ENCODE results near the gene GTF2H3. TPM values are rescaled to one million over a fixed set of nuclear protein-coding genes. Genes with fewer than 3 reads are reported as not detected.

Gene GTF2H3
- total RNA-seq, 1 donor from 2014 or later, result 14.6 TPM

- H3K9me3 ChIP-seq (ENCODE audit: control insufficient read depth in 3 of 3, low read length in 3 of 3), result no peaks in the 10 kb centered on the region
- H3K27ac ChIP-seq (ENCODE audit: low read depth, low read length), result no peak overlapping the region
- H3K9ac ChIP-seq (ENCODE audit: low read depth in 1 of 3, low read length in 3 of 3), result no peak overlapping the region
- no peaks in the 10 kb centered on the region for H3K27me3 ChIP-seq (ENCODE audit: control insufficient read depth in 3 of 3, insufficient read depth in 3 of 3, low read length in 3 of 3)
- no peaks in the 10 kb centered on the region for H3K4me1 ChIP-seq (ENCODE audit: control insufficient read depth in 3 of 3, insufficient read depth in 3 of 3, low read length in 3 of 3)
- H3K36me3 ChIP-seq (ENCODE audit: control insufficient read depth in 3 of 3, insufficient read depth in 3 of 3, low read length in 3 of 3), result peaks cover 9 to 30% (median 16%) of the 10 kb centered on the region in 3 donors
- H3K4me3 ChIP-seq (ENCODE audit: low read length in 3 of 3), result no peak overlapping the region
Observed at GRCh38 chr12:123643911-123644310, 10.3 kb downstream of the GTF2H3 start.

- H3K36me3 ChIP-seq (ENCODE audit: control insufficient read depth in 3 of 3, insufficient read depth in 3 of 3, low read length in 3 of 3), result peaks cover 13 to 41% (median 18%) of the 10 kb centered on the region in 3 donors
- H3K27me3 ChIP-seq (ENCODE audit: control insufficient read depth in 3 of 3, insufficient read depth in 3 of 3, low read length in 3 of 3), result no peaks in the 10 kb centered on the region
- H3K27ac ChIP-seq (ENCODE audit: low read depth, low read length), result no peak overlapping the region
- H3K4me3 ChIP-seq (ENCODE audit: low read length in 3 of 3), result no peak overlapping the region
- H3K9ac ChIP-seq (ENCODE audit: low read depth in 1 of 3, low read length in 3 of 3), result no peak overlapping the region
- no peaks in the 10 kb centered on the region for H3K9me3 ChIP-seq (ENCODE audit: control insufficient read depth in 3 of 3, low read length in 3 of 3)
- no peaks in the 10 kb centered on the region for H3K4me1 ChIP-seq (ENCODE audit: control insufficient read depth in 3 of 3, insufficient read depth in 3 of 3, low read length in 3 of 3)
Observed at GRCh38 chr12:123645380-123645779, 11.8 kb downstream of the GTF2H3 start.

GRCh38 chr12:123645878-123646277 is 12.2 kb downstream of the GTF2H3 start:
- Histone ChIP-seq H3K4me1 (ENCODE audit: control insufficient read depth in 3 of 3, insufficient read depth in 3 of 3, low read length in 3 of 3) (no peaks in the 10 kb centered on the region), H3K9ac (ENCODE audit: low read depth in 1 of 3, low read length in 3 of 3) (no peak overlapping the region), H3K36me3 (ENCODE audit: control insufficient read depth in 3 of 3, insufficient read depth in 3 of 3, low read length in 3 of 3) (peaks cover 17 to 41% (median 18%) of the 10 kb centered on the region in 3 donors), H3K9me3 (ENCODE audit: control insufficient read depth in 3 of 3, low read length in 3 of 3) (no peaks in the 10 kb centered on the region), H3K27me3 (ENCODE audit: control insufficient read depth in 3 of 3, insufficient read depth in 3 of 3, low read length in 3 of 3) (no peaks in the 10 kb centered on the region), H3K4me3 (ENCODE audit: low read length in 3 of 3) (no peak overlapping the region), H3K27ac (ENCODE audit: low read depth, low read length) (no peak overlapping the region)

- no peak overlapping the region for H3K27ac ChIP-seq (ENCODE audit: low read depth, low read length)
- H3K9ac ChIP-seq (ENCODE audit: low read depth in 1 of 3, low read length in 3 of 3), result no peak overlapping the region
- no peak overlapping the region for H3K4me3 ChIP-seq (ENCODE audit: low read length in 3 of 3)
- H3K27me3 ChIP-seq (ENCODE audit: control insufficient read depth in 3 of 3, insufficient read depth in 3 of 3, low read length in 3 of 3), result no peaks in the 10 kb centered on the region
- H3K9me3 ChIP-seq (ENCODE audit: control insufficient read depth in 3 of 3, low read length in 3 of 3), result no peaks in the 10 kb centered on the region
- peaks cover 17 to 42% (median 18%) of the 10 kb centered on the region in 3 donors for H3K36me3 ChIP-seq (ENCODE audit: control insufficient read depth in 3 of 3, insufficient read depth in 3 of 3, low read length in 3 of 3)
- H3K4me1 ChIP-seq (ENCODE audit: control insufficient read depth in 3 of 3, insufficient read depth in 3 of 3, low read length in 3 of 3), result no peaks in the 10 kb centered on the region
Observed at GRCh38 chr12:123648401-123648800, 14.8 kb downstream of the GTF2H3 start.

- Histone ChIP-seq H3K4me3 (ENCODE audit: low read length in 3 of 3) (no peak overlapping the region), H3K27ac (ENCODE audit: low read depth, low read length) (no peak overlapping the region), H3K27me3 (ENCODE audit: control insufficient read depth in 3 of 3, insufficient read depth in 3 of 3, low read length in 3 of 3) (no peaks in the 10 kb centered on the region), H3K4me1 (ENCODE audit: control insufficient read depth in 3 of 3, insufficient read depth in 3 of 3, low read length in 3 of 3) (no peaks in the 10 kb centered on the region), H3K9ac (ENCODE audit: low read depth in 1 of 3, low read length in 3 of 3) (no peak overlapping the region), H3K9me3 (ENCODE audit: control insufficient read depth in 3 of 3, low read length in 3 of 3) (no peaks in the 10 kb centered on the region), H3K36me3 (ENCODE audit: control insufficient read depth in 3 of 3, insufficient read depth in 3 of 3, low read length in 3 of 3) (peaks cover 11 to 37% (median 24%) of the 10 kb centered on the region in 3 donors)
Observed at GRCh38 chr12:123654129-123654701, 20.6 kb downstream of the GTF2H3 start.

GRCh38 chr12:123655420-123655819 is 21.8 kb downstream of the GTF2H3 start:
- no peaks in the 10 kb centered on the region for H3K4me1 ChIP-seq (ENCODE audit: control insufficient read depth in 3 of 3, insufficient read depth in 3 of 3, low read length in 3 of 3)
- no peak overlapping the region for H3K9ac ChIP-seq (ENCODE audit: low read depth in 1 of 3, low read length in 3 of 3)
- no peaks in the 10 kb centered on the region for H3K9me3 ChIP-seq (ENCODE audit: control insufficient read depth in 3 of 3, low read length in 3 of 3)
- no peak overlapping the region for H3K4me3 ChIP-seq (ENCODE audit: low read length in 3 of 3)
- H3K27me3 ChIP-seq (ENCODE audit: control insufficient read depth in 3 of 3, insufficient read depth in 3 of 3, low read length in 3 of 3), result no peaks in the 10 kb centered on the region
- peaks cover 14 to 36% (median 20%) of the 10 kb centered on the region in 3 donors for H3K36me3 ChIP-seq (ENCODE audit: control insufficient read depth in 3 of 3, insufficient read depth in 3 of 3, low read length in 3 of 3)
- no peak overlapping the region for H3K27ac ChIP-seq (ENCODE audit: low read depth, low read length)

- no peaks in the 10 kb centered on the region for H3K27me3 ChIP-seq (ENCODE audit: control insufficient read depth in 3 of 3, insufficient read depth in 3 of 3, low read length in 3 of 3)
- no peaks in the 10 kb centered on the region for H3K4me1 ChIP-seq (ENCODE audit: control insufficient read depth in 3 of 3, insufficient read depth in 3 of 3, low read length in 3 of 3)
- H3K4me3 ChIP-seq (ENCODE audit: low read length in 3 of 3), result no peak overlapping the region
- no peak overlapping the region for H3K27ac ChIP-seq (ENCODE audit: low read depth, low read length)
- H3K9me3 ChIP-seq (ENCODE audit: control insufficient read depth in 3 of 3, low read length in 3 of 3), result no peaks in the 10 kb centered on the region
- H3K9ac ChIP-seq (ENCODE audit: low read depth in 1 of 3, low read length in 3 of 3), result no peak overlapping the region
- peaks cover 14 to 34% (median 25%) of the 10 kb centered on the region in 3 donors for H3K36me3 ChIP-seq (ENCODE audit: control insufficient read depth in 3 of 3, insufficient read depth in 3 of 3, low read length in 3 of 3)
Observed at GRCh38 chr12:123656392-123656791, 22.8 kb downstream of the GTF2H3 start.

- Histone ChIP-seq H3K27me3 (ENCODE audit: control insufficient read depth in 3 of 3, insufficient read depth in 3 of 3, low read length in 3 of 3) (no peaks in the 10 kb centered on the region), H3K9me3 (ENCODE audit: control insufficient read depth in 3 of 3, low read length in 3 of 3) (no peaks in the 10 kb centered on the region), H3K27ac (ENCODE audit: low read depth, low read length) (no peak overlapping the region), H3K4me1 (ENCODE audit: control insufficient read depth in 3 of 3, insufficient read depth in 3 of 3, low read length in 3 of 3) (no peaks in the 10 kb centered on the region), H3K36me3 (ENCODE audit: control insufficient read depth in 3 of 3, insufficient read depth in 3 of 3, low read length in 3 of 3) (peaks cover 14 to 34% (median 22%) of the 10 kb centered on the region in 3 donors), H3K9ac (ENCODE audit: low read depth in 1 of 3, low read length in 3 of 3) (no peak overlapping the region), H3K4me3 (ENCODE audit: low read length in 3 of 3) (no peak overlapping the region)
Observed at GRCh38 chr12:123657211-123657610, 23.6 kb downstream of the GTF2H3 start.

GRCh38 chr12:123659996-123660727 is 26.5 kb downstream of the GTF2H3 start:
- H3K36me3 ChIP-seq (ENCODE audit: control insufficient read depth in 3 of 3, insufficient read depth in 3 of 3, low read length in 3 of 3), result peaks cover 14 to 29% (median 22%) of the 10 kb centered on the region in 3 donors
- no peak overlapping the region for H3K9ac ChIP-seq (ENCODE audit: low read depth in 1 of 3, low read length in 3 of 3)
- H3K4me3 ChIP-seq (ENCODE audit: low read length in 3 of 3), result no peak overlapping the region
- H3K9me3 ChIP-seq (ENCODE audit: control insufficient read depth in 3 of 3, low read length in 3 of 3), result no peaks in the 10 kb centered on the region
- no peaks in the 10 kb centered on the region for H3K4me1 ChIP-seq (ENCODE audit: control insufficient read depth in 3 of 3, insufficient read depth in 3 of 3, low read length in 3 of 3)
- H3K27ac ChIP-seq (ENCODE audit: low read depth, low read length), result peak overlapping the region; percentile 25
- no peaks in the 10 kb centered on the region for H3K27me3 ChIP-seq (ENCODE audit: control insufficient read depth in 3 of 3, insufficient read depth in 3 of 3, low read length in 3 of 3)

- peaks cover 0 to 2% (median 0%) of the 10 kb centered on the region in 3 donors for H3K36me3 ChIP-seq (ENCODE audit: control insufficient read depth in 3 of 3, insufficient read depth in 3 of 3, low read length in 3 of 3)
- H3K9me3 ChIP-seq (ENCODE audit: control insufficient read depth in 3 of 3, low read length in 3 of 3), result no peaks in the 10 kb centered on the region
- H3K4me3 ChIP-seq (ENCODE audit: low read length in 3 of 3), result no peak overlapping the region
- peaks cover 6 to 12% (median 8%) of the 10 kb centered on the region in 3 donors for H3K4me1 ChIP-seq (ENCODE audit: control insufficient read depth in 3 of 3, insufficient read depth in 3 of 3, low read length in 3 of 3)
- no peak overlapping the region for H3K9ac ChIP-seq (ENCODE audit: low read depth in 1 of 3, low read length in 3 of 3)
- no peak overlapping the region for H3K27ac ChIP-seq (ENCODE audit: low read depth, low read length)
- H3K27me3 ChIP-seq (ENCODE audit: control insufficient read depth in 3 of 3, insufficient read depth in 3 of 3, low read length in 3 of 3), result no peaks in the 10 kb centered on the region
Observed at GRCh38 chr12:123667771-123668170, 34.1 kb downstream of the GTF2H3 start.
